Fibroblast of pulmonary artery (primary cell): ENCODE measurements around the gene ZMIZ1.

Experiments
- DNase-seq: peaks from one replicate; pipeline ENCODE4 v3.0.0-alpha.2; 2010; ENCODE audit warnings: low read depth
- H3K4me3 ChIP-seq: replicated peaks from 2 replicates; pipeline ENCODE4 v1.5.1; 2011; ENCODE audit warnings: low read depth, mild to moderate bottlenecking, control low read depth, low read length, moderate library complexity
- CTCF ChIP-seq: IDR thresholded peaks from 2 replicates; pipeline ENCODE4 v1.5.1; 2011; ENCODE audit warnings: mild to moderate bottlenecking, control low read depth, low read length, inconsistent platforms; ENCODE audit errors: missing control alignments

ZMIZ1 gene

GRCh38 chr10:79314761-79315601, 246.2 kb downstream of the ZMIZ1 start:
- no peak for DNase-seq
- no peak for TF ChIP-seq CTCF
- no peak overlapping the region for H3K4me3 ChIP-seq

- H3K4me3 ChIP-seq = no peak overlapping the region
- no peak for DNase-seq
- no peak for TF ChIP-seq CTCF
Observed at GRCh38 chr10:79315602-79315920, 246.8 kb downstream of the ZMIZ1 start.

GRCh38 chr10:79316671-79317431, 248.1 kb downstream of the ZMIZ1 start:
- TF ChIP-seq CTCF = no peak

GRCh38 chr10:79318369-79318768, 249.6 kb downstream of the ZMIZ1 start:
- DNase-seq = no peak
- no peak overlapping the region for H3K4me3 ChIP-seq
- no peak for TF ChIP-seq CTCF

More at GRCh38 chr10:79316671-79317431, 248.1 kb downstream of the ZMIZ1 start:
- H3K4me3 ChIP-seq = no peak overlapping the region
- DNase-seq = no peak

- no peak for TF ChIP-seq CTCF
- no peak overlapping the region for H3K4me3 ChIP-seq
- no peak for DNase-seq
Observed at GRCh38 chr10:79319115-79319771, 250.5 kb downstream of the ZMIZ1 start.

- no peak overlapping the region for H3K4me3 ChIP-seq
- no peak for TF ChIP-seq CTCF
- DNase-seq = no peak
Observed at GRCh38 chr10:79320316-79320715, 251.6 kb downstream of the ZMIZ1 start.
